NCI-H748 (cell line): Measurements from ENCODE around the gene NUDT4B.
"Not testable (repeated sequence)": the region's sequence is repeated elsewhere in the genome, so short reads cannot be mapped to it uniquely, and the experiment has no call there.

Source experiments
- DNase-seq: peaks from one replicate; lab custom pipeline; 2025; ENCODE audit not compliant: unreplicated experiment; lab: John Stamatoyannopoulos, UW

The NUDT4B gene

GRCh38 chr1:148735538-148735937 is 13.0 kb upstream of the NUDT4B start:
- DNase-seq = not testable (repeated sequence)

- not testable (repeated sequence) for DNase-seq
Observed at GRCh38 chr1:148738667-148739066, 9.9 kb upstream of the NUDT4B start.

- DNase-seq = not testable (repeated sequence)
Observed at GRCh38 chr1:148743200-148743599, 5.4 kb upstream of the NUDT4B start.

GRCh38 chr1:148743726-148744720 is 4.6 kb upstream of the NUDT4B start:
- DNase-seq = not testable (repeated sequence)

- DNase-seq = not testable (repeated sequence)
Observed at GRCh38 chr1:148749335-148749681, 734 bp downstream of the NUDT4B start.

- DNase-seq = not testable (repeated sequence)
Observed at GRCh38 chr1:148756231-148756630, 7.7 kb downstream of the NUDT4B start.

- DNase-seq = not testable (repeated sequence)
Observed at GRCh38 chr1:148757446-148757845, 8.9 kb downstream of the NUDT4B start.

- not testable (repeated sequence) for DNase-seq
Observed at GRCh38 chr1:148758412-148758811, 9.8 kb downstream of the NUDT4B start.

GRCh38 chr1:148758925-148759324 is 10.4 kb downstream of the NUDT4B start:
- DNase-seq = not testable (repeated sequence)

GRCh38 chr1:148759749-148760148 is 11.2 kb downstream of the NUDT4B start:
- DNase-seq = not testable (repeated sequence)

- not testable (repeated sequence) for DNase-seq
Observed at GRCh38 chr1:148760206-148760605, 11.6 kb downstream of the NUDT4B start.

- DNase-seq = not testable (repeated sequence)
Observed at GRCh38 chr1:148761360-148761759, 12.8 kb downstream of the NUDT4B start.

- not testable (repeated sequence) for DNase-seq
Observed at GRCh38 chr1:148765238-148766019, 16.9 kb downstream of the NUDT4B start.

- not testable (repeated sequence) for DNase-seq
Observed at GRCh38 chr1:148768541-148768940, 20.0 kb downstream of the NUDT4B start.

GRCh38 chr1:148769495-148769894 is 20.9 kb downstream of the NUDT4B start:
- not testable (repeated sequence) for DNase-seq

GRCh38 chr1:148773690-148774089 is 25.1 kb downstream of the NUDT4B start:
- not testable (repeated sequence) for DNase-seq

GRCh38 chr1:148774102-148774501 is 25.5 kb downstream of the NUDT4B start:
- not testable (repeated sequence) for DNase-seq

GRCh38 chr1:148775263-148775662 is 26.7 kb downstream of the NUDT4B start:
- DNase-seq = not testable (repeated sequence)

GRCh38 chr1:148777649-148778048 is 29.1 kb downstream of the NUDT4B start:
- not testable (repeated sequence) for DNase-seq

GRCh38 chr1:148780404-148780803 is 31.8 kb downstream of the NUDT4B start:
- not testable (repeated sequence) for DNase-seq

GRCh38 chr1:148791543-148792099 is 43.0 kb downstream of the NUDT4B start:
- not testable (repeated sequence) for DNase-seq
